ENCODE data around the gene KLRC4. TPM values are rescaled to one million over a fixed set of nuclear protein-coding genes. Genes with fewer than 3 reads are reported as not detected.

The KLRC4 gene
- total and polyA plus RNA-seq, 2 donors (not counting 1 experiment from before 2014, with no cell fraction given): not detected

DNA sequence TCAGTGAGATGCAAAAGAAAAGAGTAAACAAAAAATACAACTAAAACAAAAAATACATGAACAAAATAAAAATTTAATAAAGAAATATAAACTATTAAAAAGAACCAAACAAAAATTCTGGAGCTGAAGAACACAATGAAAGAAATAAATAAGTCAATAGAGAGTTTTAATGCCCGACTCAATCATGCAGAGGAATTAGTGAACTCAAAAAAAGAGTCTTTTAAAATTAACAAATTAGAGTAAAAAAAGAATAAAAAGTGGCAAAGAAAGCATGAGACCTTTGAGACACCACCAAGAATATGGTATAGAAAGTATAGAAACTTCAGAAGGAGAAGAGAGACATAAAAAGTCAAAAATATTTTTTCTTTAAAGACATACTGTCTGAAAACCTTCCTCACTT, 46.2 kb upstream of the KLRC4 start:
- no peaks in the 10 kb centered on the region for H3K36me3 ChIP-seq (ENCODE audit: control insufficient read depth, insufficient read depth, low read length)
- no peaks in the 10 kb centered on the region for H3K27me3 ChIP-seq (ENCODE audit: control insufficient read depth, insufficient read depth, low read length)
- H3K4me3 ChIP-seq (replicated peaks in 1 of 4; ENCODE audit: control extremely low read depth in 1 of 4, insufficient read depth in 1 of 4, low read depth in 3 of 4, low read length in 4 of 4): no peak overlapping the region
- no peak for DNase-seq (ENCODE audit: low read depth in 2 of 2)
- no peak overlapping the region for H2AFZ ChIP-seq (ENCODE audit: low read length)
- no peaks in the 10 kb centered on the region for H3K79me2 ChIP-seq (ENCODE audit: control insufficient read depth, insufficient read depth, low read length)
- H3K4me2 ChIP-seq (ENCODE audit: extremely low read depth, insufficient read depth, low read length): no peak overlapping the region
- no peaks in the 10 kb centered on the region for H4K20me1 ChIP-seq (ENCODE audit: control insufficient read depth, extremely low read depth, insufficient read depth, low read length)
- H3K4me1 ChIP-seq (ENCODE audit: control insufficient read depth, extremely low read depth, insufficient read depth, low read length): no peaks in the 10 kb centered on the region
- no peak overlapping the region for H3K27ac ChIP-seq (ENCODE audit: insufficient read depth, low read length)
- H3K9me3 ChIP-seq (ENCODE audit: control insufficient read depth, insufficient read depth, low read depth, low read length): no peaks in the 10 kb centered on the region
- TF ChIP-seq CTCF (conservative IDR thresholded peaks at IDR 0.05 in 1 of 2, IDR thresholded peaks at IDR 0.05 in 1 of 2; ENCODE audit: low read depth in 1 of 2, low read length in 2 of 2) (no peak), EZH2 (IDR thresholded peaks at IDR 0.05; ENCODE audit: low read length, missing control alignments) (no peak)
- no peak overlapping the region for H3K9ac ChIP-seq (ENCODE audit: insufficient read depth, low read length)

GRCh38 chr12:10454531-10454930, 45.0 kb upstream of the KLRC4 start:
- Histone ChIP-seq H3K4me1 (ENCODE audit: control insufficient read depth, extremely low read depth, insufficient read depth, low read length) (no peaks in the 10 kb centered on the region), H3K4me3 (replicated peaks in 1 of 4; ENCODE audit: control extremely low read depth in 1 of 4, insufficient read depth in 1 of 4, low read depth in 3 of 4, low read length in 4 of 4) (no peak overlapping the region), H3K4me2 (ENCODE audit: extremely low read depth, insufficient read depth, low read length) (no peak overlapping the region), H3K9me3 (ENCODE audit: control insufficient read depth, insufficient read depth, low read depth, low read length) (no peaks in the 10 kb centered on the region), H3K27ac (ENCODE audit: insufficient read depth, low read length) (no peak overlapping the region), H2AFZ (ENCODE audit: low read length) (no peak overlapping the region), H3K36me3 (ENCODE audit: control insufficient read depth, insufficient read depth, low read length) (no peaks in the 10 kb centered on the region), H3K79me2 (ENCODE audit: control insufficient read depth, insufficient read depth, low read length) (no peaks in the 10 kb centered on the region), H3K9ac (ENCODE audit: insufficient read depth, low read length) (no peak overlapping the region), H3K27me3 (ENCODE audit: control insufficient read depth, insufficient read depth, low read length) (no peaks in the 10 kb centered on the region), H4K20me1 (ENCODE audit: control insufficient read depth, extremely low read depth, insufficient read depth, low read length) (no peaks in the 10 kb centered on the region)
- no peak for DNase-seq (ENCODE audit: low read depth in 2 of 2)
- TF ChIP-seq CTCF (conservative IDR thresholded peaks at IDR 0.05 in 1 of 2, IDR thresholded peaks at IDR 0.05 in 1 of 2; ENCODE audit: low read depth in 1 of 2, low read length in 2 of 2): no peak
- no peak for TF ChIP-seq EZH2 (IDR thresholded peaks at IDR 0.05; ENCODE audit: low read length, missing control alignments)

GRCh38 chr12:10453156-10453555, 43.6 kb upstream of the KLRC4 start, which contains the start of gene KLRC1:
TSS of gene KLRC1 (minus strand) at chr12:10453377. CDS start at chr12:10451156, 2,221 bp downstream.
- Histone ChIP-seq H3K36me3 (ENCODE audit: control insufficient read depth, insufficient read depth, low read length) (no peaks in the 10 kb centered on the region), H4K20me1 (ENCODE audit: control insufficient read depth, extremely low read depth, insufficient read depth, low read length) (no peaks in the 10 kb centered on the region), H3K9me3 (ENCODE audit: control insufficient read depth, insufficient read depth, low read depth, low read length) (no peaks in the 10 kb centered on the region), H3K27ac (ENCODE audit: insufficient read depth, low read length) (no peak within 1 kb of the TSS), H2AFZ (ENCODE audit: low read length) (no peak within 1 kb of the TSS), H3K4me1 (ENCODE audit: control insufficient read depth, extremely low read depth, insufficient read depth, low read length) (no peaks in the 10 kb centered on the region), H3K4me2 (ENCODE audit: extremely low read depth, insufficient read depth, low read length) (no peak within 1 kb of the TSS), H3K79me2 (ENCODE audit: control insufficient read depth, insufficient read depth, low read length) (no peaks in the 10 kb centered on the region), H3K27me3 (ENCODE audit: control insufficient read depth, insufficient read depth, low read length) (no peaks in the 10 kb centered on the region), H3K4me3 (replicated peaks in 1 of 4; ENCODE audit: control extremely low read depth in 1 of 4, insufficient read depth in 1 of 4, low read depth in 3 of 4, low read length in 4 of 4) (no peak within 1 kb of the TSS), H3K9ac (ENCODE audit: insufficient read depth, low read length) (no peak within 1 kb of the TSS)
- TF ChIP-seq EZH2 (IDR thresholded peaks at IDR 0.05; ENCODE audit: low read length, missing control alignments) (no peak), CTCF (conservative IDR thresholded peaks at IDR 0.05 in 1 of 2, IDR thresholded peaks at IDR 0.05 in 1 of 2; ENCODE audit: low read depth in 1 of 2, low read length in 2 of 2) (no peak)
- DNase-seq (ENCODE audit: low read depth in 2 of 2): no peak

All from fibroblast of lung (primary cell).